ENCODE data around the gene ATG14.

DNA sequence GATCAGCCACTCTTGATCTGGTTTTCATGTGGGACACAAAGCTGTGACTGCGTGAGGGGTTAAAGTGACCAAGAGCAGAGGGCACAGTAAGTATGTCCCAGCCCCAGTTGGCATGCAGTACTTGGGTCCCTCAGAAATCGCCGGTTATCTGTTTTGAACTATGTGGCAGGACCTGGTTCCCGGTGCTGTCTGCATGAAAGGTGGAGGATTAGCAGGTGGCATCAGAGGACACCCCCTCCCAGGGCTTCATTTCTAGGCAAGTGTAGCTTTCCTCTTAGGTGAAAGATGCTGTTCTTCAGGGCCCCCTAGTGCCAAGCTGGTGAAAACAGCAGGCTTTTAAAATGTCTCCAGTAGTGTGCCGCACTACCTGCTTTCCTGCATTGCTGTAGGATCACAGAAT is 57.1 kb downstream of the ATG14 start:
- TF ChIP-seq, protein P1, sequence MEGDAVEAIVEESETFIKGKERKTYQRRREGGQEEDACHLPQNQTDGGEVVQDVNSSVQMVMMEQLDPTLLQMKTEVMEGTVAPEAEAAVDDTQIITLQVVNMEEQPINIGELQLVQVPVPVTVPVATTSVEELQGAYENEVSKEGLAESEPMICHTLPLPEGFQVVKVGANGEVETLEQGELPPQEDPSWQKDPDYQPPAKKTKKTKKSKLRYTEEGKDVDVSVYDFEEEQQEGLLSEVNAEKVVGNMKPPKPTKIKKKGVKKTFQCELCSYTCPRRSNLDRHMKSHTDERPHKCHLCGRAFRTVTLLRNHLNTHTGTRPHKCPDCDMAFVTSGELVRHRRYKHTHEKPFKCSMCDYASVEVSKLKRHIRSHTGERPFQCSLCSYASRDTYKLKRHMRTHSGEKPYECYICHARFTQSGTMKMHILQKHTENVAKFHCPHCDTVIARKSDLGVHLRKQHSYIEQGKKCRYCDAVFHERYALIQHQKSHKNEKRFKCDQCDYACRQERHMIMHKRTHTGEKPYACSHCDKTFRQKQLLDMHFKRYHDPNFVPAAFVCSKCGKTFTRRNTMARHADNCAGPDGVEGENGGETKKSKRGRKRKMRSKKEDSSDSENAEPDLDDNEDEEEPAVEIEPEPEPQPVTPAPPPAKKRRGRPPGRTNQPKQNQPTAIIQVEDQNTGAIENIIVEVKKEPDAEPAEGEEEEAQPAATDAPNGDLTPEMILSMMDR (conservative IDR thresholded peaks at IDR 0.05; ENCODE audit: low read length) = peak; percentile 83
- no peak for TF ChIP-seq EZH2phosphoT487 (IDR thresholded peaks at IDR 0.05; ENCODE audit: borderline replicate concordance)
